Spleen (tissue), 11 donors: ENCODE measurements around the gene PRPF40B. TPM values are rescaled to one million over a fixed set of nuclear protein-coding genes. Genes with fewer than 3 reads are reported as not detected.

Experiments used
- DNase-seq: peaks from one replicate; pipeline ENCODE4 v3.0.0-alpha.2; 2020
- H3K27ac ChIP-seq, 8 donors: fragments of 200-600 bp; sonication (generic) in 7 of 8; 1 replicate in 4 of 8; 2 replicates in 4 of 8; pipeline versions ENCODE4 v1.5.0 to v1.8.0; 2016 to 2021; ENCODE audit warnings: inconsistent platforms in 4 of 8, mild to moderate bottlenecking in 4 of 8, moderate library complexity in 1 of 8
- H3K27me3 ChIP-seq, 7 donors: fragments of 200-600 bp; sonication (generic) in 6 of 7; replicated peaks in 1 of 7; 1 replicate in 4 of 7; 2 replicates in 3 of 7; pipeline versions ENCODE4 v1.5.0 to v1.8.0; 2016 to 2021; ENCODE audit warnings: inconsistent platforms in 3 of 7, mild to moderate bottlenecking in 1 of 7
- H3K36me3 ChIP-seq, 6 donors: fragments of 200-600 bp; sonication (generic) in 5 of 6; 1 replicate in 4 of 6; 2 replicates in 2 of 6; pipeline versions ENCODE4 v1.5.0 to v1.8.0; 2016 to 2021; ENCODE audit warnings: inconsistent platforms in 2 of 6
- H3K4me1 ChIP-seq, 6 donors: fragments of 200-600 bp; sonication (generic) in 5 of 6; 1 replicate in 3 of 6; 2 replicates in 3 of 6; pipeline versions ENCODE4 v1.5.0 to v1.8.0; 2016 to 2021; ENCODE audit warnings: inconsistent platforms in 3 of 6
- H3K4me3 ChIP-seq, 8 donors: fragments of 200-600 bp; sonication (generic) in 7 of 8; 1 replicate in 4 of 8; 2 replicates in 4 of 8; pipeline versions ENCODE4 v1.5.0 to v1.8.0; 2016 to 2021; ENCODE audit warnings: inconsistent platforms in 4 of 8, mild to moderate bottlenecking in 4 of 8, moderate library complexity in 2 of 8
- H3K9me3 ChIP-seq, 8 donors: fragments of 200-600 bp; sonication (generic) in 7 of 8; 1 replicate in 4 of 8; 2 replicates in 4 of 8; pipeline versions ENCODE4 v1.5.0 to v1.8.0; 2016 to 2021; ENCODE audit warnings: inconsistent platforms in 4 of 8
- POLR2A ChIP-seq, 3 donors: fragments of 450-650 bp; IDR thresholded peaks; one replicate each; pipeline ENCODE4 v1.5.1; 2017; ENCODE audit warnings: antibody characterized with exemption in 3 of 3, mild to moderate bottlenecking in 1 of 3
- POLR2AphosphoS5 ChIP-seq, 3 donors: sonication (generic); formaldehyde crosslinking; IDR thresholded peaks; one replicate each; pipeline ENCODE4 v1.5.1; 2017; ENCODE audit warnings: antibody characterized with exemption in 3 of 3
- WGBS, 5 donors: extraction: QIAGEN DNeasy Blood & Tissue Kit in 3 of 5; methylation state at CpG; one replicate each; pipeline versions ENCODE4 v1.1.5 to v1.1.7; 2013 to 2018; 5-methylcytosine and 5-hydroxymethylcytosine counted together
- intact Hi-C: fragments of 100-400 bp; cut with DNase I; formaldehyde crosslinking; loops from one replicate; pipeline ENCODE4 v1.15.0; 2023; ENCODE audit warnings: low total_unique reads
- polyA plus RNA-seq, 3 donors: library from polyadenylated mRNA; stranded (reverse); fragments of 200-250 nt; gene quantifications; one replicate each; pipeline ENCODE4 v1.2.1, GENCODE V29; 2013
- total RNA-seq, 7 donors: library from RNA; depleted of rRNA in 3 of 7; stranded (reverse); fragments of >200 nt in 3 of 7; fragmentation: NEBNext Ultra II Directional in 4 of 7; extraction: Animal tissue kit (Norgen Biotek cat#: 25700) in 4 of 7; gene quantifications; one replicate each; pipeline versions ENCODE4 v1.1.0 to v1.2.1, GENCODE V29; 2016 to 2021
- TF ChIP-seq, protein P1 (sequence below), 11 experiments: fragments of 200-600 bp in 7 of 11; fragments of 450-650 bp in 4 of 11; sonication (generic) in 4 of 11; IDR thresholded peaks in 8 of 11; conservative IDR thresholded peaks in 3 of 11; 1 replicate in 7 of 11; 2 replicates in 4 of 11; pipeline versions ENCODE4 v1.4.0 to v1.8.0; 2016 to 2021; ENCODE audit warnings: antibody characterized with exemption in 11 of 11, inconsistent platforms in 4 of 11, mild to moderate bottlenecking in 1 of 11
- donor health status: healthy with polysubstance abuse.
- donor health status: DM: no; HTN: no; CAD: no; lungs with moderate emphysema.
- donor health status: DM: no; HTN: no; CAD: no.
- donor health status: Bipolar disorder and iron deficiency.
- donor health status: healthy.
- donor health status: DM: no; HTN: no; CAD: no.
- donor health status: DM: yes; HTN: yes; CAD: no.

Gene PRPF40B
- total and polyA plus RNA-seq, 10 donors: 5.9 to 28.3 (median 19.0) TPM

DNA sequence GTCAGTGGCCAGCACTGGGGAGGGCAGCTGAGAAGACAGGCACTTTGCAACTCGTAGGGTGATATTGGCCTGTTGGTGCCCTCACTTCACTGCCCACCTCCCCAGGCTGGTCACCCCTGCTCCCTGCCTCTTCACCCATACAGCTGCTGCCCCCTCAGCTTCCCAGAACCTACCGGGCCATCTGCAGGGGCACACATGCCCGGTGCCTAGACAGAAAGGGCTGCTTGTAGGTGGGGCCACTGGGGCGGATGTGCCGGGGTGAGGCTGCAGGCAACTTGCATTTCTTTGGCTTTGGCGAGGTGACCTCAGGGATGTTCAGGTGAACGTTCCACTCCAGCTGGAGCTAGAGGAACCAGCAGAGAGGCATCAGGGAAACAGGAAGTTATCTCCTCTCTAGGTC lies 35.1 kb upstream of the PRPF40B start:
- H3K9me3 ChIP-seq: peaks cover 0 to 11% (median 8%) of the 10 kb centered on the region in 8 donors
- H3K36me3 ChIP-seq: peaks cover 0 to 49% (median 0%) of the 10 kb centered on the region in 6 donors
- H3K4me1 ChIP-seq: peaks cover 0 to 20% (median 3%) of the 10 kb centered on the region in 6 donors
- WGBS, 5 donors: 83 to 89% (median 86%) methylated on average over 7 of the region's 7 CpGs
- H3K27ac ChIP-seq: no peak overlapping the region
- H3K4me3 ChIP-seq: no peak overlapping the region
- intact Hi-C loops: no loop called here
- H3K27me3 ChIP-seq: no peaks in the 10 kb centered on the region
- DNase-seq: no peak
- no peak for TF ChIP-seq POLR2A (IDR thresholded peaks at IDR 0.05)
- TF ChIP-seq, protein P1, sequence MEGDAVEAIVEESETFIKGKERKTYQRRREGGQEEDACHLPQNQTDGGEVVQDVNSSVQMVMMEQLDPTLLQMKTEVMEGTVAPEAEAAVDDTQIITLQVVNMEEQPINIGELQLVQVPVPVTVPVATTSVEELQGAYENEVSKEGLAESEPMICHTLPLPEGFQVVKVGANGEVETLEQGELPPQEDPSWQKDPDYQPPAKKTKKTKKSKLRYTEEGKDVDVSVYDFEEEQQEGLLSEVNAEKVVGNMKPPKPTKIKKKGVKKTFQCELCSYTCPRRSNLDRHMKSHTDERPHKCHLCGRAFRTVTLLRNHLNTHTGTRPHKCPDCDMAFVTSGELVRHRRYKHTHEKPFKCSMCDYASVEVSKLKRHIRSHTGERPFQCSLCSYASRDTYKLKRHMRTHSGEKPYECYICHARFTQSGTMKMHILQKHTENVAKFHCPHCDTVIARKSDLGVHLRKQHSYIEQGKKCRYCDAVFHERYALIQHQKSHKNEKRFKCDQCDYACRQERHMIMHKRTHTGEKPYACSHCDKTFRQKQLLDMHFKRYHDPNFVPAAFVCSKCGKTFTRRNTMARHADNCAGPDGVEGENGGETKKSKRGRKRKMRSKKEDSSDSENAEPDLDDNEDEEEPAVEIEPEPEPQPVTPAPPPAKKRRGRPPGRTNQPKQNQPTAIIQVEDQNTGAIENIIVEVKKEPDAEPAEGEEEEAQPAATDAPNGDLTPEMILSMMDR (IDR thresholded peaks at IDR 0.05 in 8 of 11, conservative IDR thresholded peaks at IDR 0.05 in 3 of 11): no peak
- no peak for TF ChIP-seq POLR2AphosphoS5 (IDR thresholded peaks at IDR 0.05)

DNA sequence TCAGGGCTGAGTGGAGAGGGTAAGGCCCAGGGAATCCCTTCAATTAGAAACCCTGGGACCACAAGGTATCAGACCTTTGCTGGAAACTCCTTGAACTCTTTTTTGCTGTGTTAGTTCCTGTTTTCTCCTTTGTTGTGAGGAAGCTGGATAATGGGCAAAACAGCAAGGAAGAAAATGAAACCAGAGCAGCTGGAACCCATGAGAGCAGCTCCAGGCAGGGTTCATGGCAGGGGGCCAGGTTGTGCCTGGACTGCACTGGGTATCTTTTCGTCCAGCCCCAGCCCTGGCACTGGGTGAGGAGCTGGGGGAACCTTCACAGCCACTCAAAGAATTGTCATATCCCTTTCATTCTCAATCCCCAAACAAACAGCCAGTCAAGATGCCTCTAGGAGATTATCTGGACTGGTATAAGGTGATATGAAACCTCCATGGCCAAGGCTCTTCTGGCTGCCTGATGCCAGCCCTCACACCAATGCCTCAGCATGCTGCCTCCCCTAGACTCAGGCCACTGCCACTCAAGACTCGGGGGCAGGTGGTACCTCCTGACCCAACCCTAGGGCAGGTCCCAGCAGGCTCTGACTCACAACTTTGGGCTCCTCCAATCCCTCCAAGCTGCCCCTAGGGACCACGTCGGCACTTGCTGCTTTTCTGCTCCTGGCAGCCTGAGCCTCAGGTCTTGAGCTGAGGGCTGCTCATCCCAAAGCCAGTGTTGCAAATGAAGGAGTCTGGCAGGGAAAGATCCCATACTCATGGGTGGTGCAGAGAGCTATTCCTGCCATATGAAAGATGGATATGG lies 34.4 kb upstream of the PRPF40B start:
- intact Hi-C loops: no loop called here
- 75 to 82% (median 81%) methylated on average over 4 of the region's 4 CpGs for WGBS, 5 donors
- TF ChIP-seq POLR2AphosphoS5 (IDR thresholded peaks at IDR 0.05) (no peak), POLR2A (IDR thresholded peaks at IDR 0.05) (no peak)
- TF ChIP-seq, protein P1 (IDR thresholded peaks at IDR 0.05 in 8 of 11, conservative IDR thresholded peaks at IDR 0.05 in 3 of 11): no peak
- DNase-seq: no peak
- H3K27ac ChIP-seq: no peak overlapping the region
- H3K27me3 ChIP-seq: no peaks in the 10 kb centered on the region
- H3K36me3 ChIP-seq: peaks cover 0 to 43% (median 0%) of the 10 kb centered on the region in 6 donors
- H3K4me3 ChIP-seq: no peak overlapping the region
- H3K4me1 ChIP-seq: peaks cover 0 to 20% (median 1%) of the 10 kb centered on the region in 6 donors
- peaks cover 0 to 11% (median 8%) of the 10 kb centered on the region in 8 donors for H3K9me3 ChIP-seq

DNA sequence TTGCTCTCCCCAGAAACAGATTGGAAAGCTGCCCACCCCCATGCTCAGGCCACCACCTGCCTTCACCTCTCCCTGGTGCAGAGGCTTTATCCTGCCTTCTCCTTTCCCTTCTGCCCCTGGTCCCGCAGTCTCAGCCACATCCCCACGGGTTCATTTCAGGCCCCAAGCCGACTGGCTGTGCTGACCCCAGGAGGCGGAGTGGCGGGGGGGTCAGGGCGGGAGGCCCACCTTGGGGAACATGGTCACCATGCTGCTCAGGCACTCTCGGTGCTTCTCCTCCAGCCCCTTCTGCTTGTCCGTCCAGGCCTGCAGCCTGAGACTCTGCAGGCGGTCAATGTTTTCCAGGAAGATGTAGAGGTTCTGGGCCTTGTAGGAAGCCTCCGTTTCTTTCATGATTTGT lies 24.8 kb upstream of the PRPF40B start:
- intact Hi-C loops: no loop called here
- no peaks in the 10 kb centered on the region for H3K36me3 ChIP-seq
- WGBS, 5 donors: 85 to 92% (median 87%) methylated on average over 10 of the region's 10 CpGs
- H3K4me3 ChIP-seq: no peak overlapping the region
- DNase-seq: no peak
- no peak overlapping the region for H3K27ac ChIP-seq
- H3K27me3 ChIP-seq: no peaks in the 10 kb centered on the region
- no peaks in the 10 kb centered on the region for H3K4me1 ChIP-seq
- no peaks in the 10 kb centered on the region for H3K9me3 ChIP-seq
- TF ChIP-seq POLR2AphosphoS5 (IDR thresholded peaks at IDR 0.05) (no peak), POLR2A (IDR thresholded peaks at IDR 0.05) (no peak)
- TF ChIP-seq, protein P1 (IDR thresholded peaks at IDR 0.05 in 8 of 11, conservative IDR thresholded peaks at IDR 0.05 in 3 of 11): no peak

DNA sequence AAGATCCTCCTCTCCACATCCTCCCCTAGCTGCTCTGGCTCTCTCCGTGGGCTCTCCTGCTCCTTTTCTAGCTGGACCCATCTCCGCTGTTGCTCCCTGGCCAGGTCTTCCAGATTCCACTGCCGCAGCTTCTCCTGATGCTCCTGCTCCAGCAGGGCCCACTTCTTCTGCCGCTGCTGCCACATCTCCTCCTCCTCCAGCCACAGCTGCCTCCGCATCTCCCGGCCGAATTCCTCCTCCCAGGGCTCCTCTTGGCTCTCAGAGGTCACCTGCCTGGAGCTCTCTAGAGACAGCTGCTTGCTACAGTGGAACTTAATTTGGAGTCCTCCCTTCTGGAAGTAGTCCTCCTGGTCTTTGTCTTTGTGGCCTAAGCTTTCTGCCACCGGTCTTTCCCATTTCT lies 23.4 kb upstream of the PRPF40B start:
- Histone ChIP-seq H3K9me3 (no peaks in the 10 kb centered on the region), H3K4me3 (no peak overlapping the region), H3K27ac (no peak overlapping the region), H3K27me3 (no peaks in the 10 kb centered on the region), H3K4me1 (no peaks in the 10 kb centered on the region), H3K36me3 (no peaks in the 10 kb centered on the region)
- no peak for DNase-seq
- no peak for TF ChIP-seq POLR2A (IDR thresholded peaks at IDR 0.05)
- TF ChIP-seq POLR2AphosphoS5 (IDR thresholded peaks at IDR 0.05): no peak
- TF ChIP-seq, protein P1 (IDR thresholded peaks at IDR 0.05 in 8 of 11, conservative IDR thresholded peaks at IDR 0.05 in 3 of 11): no peak
- WGBS, 5 donors: 90 to 97% (median 95%) methylated on average over 8 of the region's 8 CpGs
- intact Hi-C loops: no loop called here
